BE2C (cell line): Measurements from ENCODE around the gene KAT7.

Source experiments
- DNase-seq: peaks from one replicate; pipeline ENCODE4 v3.0.0-alpha.2; 2020
- H3K27me3 ChIP-seq: fragments of 250-450 bp; sonication (Bioruptor Pico); 2 replicates; pipeline ENCODE4 v1.5.1; 2020; ENCODE audit warnings: mild to moderate bottlenecking
- H3K36me3 ChIP-seq: fragments of 250-450 bp; sonication (Bioruptor Pico); 2 replicates; pipeline ENCODE4 v1.5.1; 2020; ENCODE audit warnings: mild to moderate bottlenecking
- H3K4me1 ChIP-seq: fragments of 250-450 bp; sonication (Bioruptor Pico); 2 replicates; pipeline ENCODE4 v1.5.1; 2020
- H3K4me3 ChIP-seq: 2 replicates; pipeline ENCODE4 v1.5.1; 2011; ENCODE audit warnings: low read depth, low read length
- H3K9me3 ChIP-seq: fragments of 250-450 bp; sonication (Bioruptor Pico); 2 replicates; pipeline ENCODE4 v1.5.1; 2020
- CTCF ChIP-seq: IDR thresholded peaks from 2 replicates; pipeline ENCODE4 v1.5.1; 2012; ENCODE audit warnings: mild to moderate bottlenecking, low read depth, low read length

Gene KAT7

DNA sequence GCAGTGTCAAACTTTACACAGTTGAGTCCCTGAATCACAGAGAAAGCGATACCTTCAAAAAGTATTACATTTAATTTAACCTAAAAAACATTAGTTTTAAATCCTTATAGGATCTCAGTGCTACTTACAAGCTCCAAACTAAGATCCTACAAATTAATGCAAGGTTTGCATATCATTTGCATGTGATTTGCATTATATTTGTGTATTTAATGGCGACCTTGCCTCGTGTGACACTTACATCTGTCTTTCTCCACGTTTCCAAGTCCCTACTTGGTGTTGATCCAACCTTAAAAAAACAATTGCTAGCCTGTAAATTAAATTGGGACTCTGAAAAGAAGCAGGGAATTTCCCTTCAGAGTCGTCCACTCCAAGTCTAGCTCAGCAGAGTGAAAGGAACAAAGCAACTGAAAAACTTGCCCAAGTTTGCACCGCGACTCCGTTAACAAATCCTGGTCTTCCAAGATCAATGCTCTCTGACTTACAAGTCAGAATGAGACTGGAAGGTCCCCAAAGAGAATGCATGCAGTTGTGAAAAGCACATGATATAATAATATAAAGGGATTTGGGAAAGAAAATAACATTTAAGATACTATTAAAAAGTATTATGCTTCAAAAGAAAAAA, 23.8 kb upstream of the KAT7 start:
- Histone ChIP-seq H3K9me3 (no peaks in the 10 kb centered on the region), H3K4me1 (no peaks in the 10 kb centered on the region), H3K4me3 (no peak overlapping the region), H3K36me3 (no peaks in the 10 kb centered on the region), H3K27me3 (no peaks in the 10 kb centered on the region; the same call in 1 of the 2 replicates)
- no peak for DNase-seq
- no peak for TF ChIP-seq CTCF

- Histone ChIP-seq H3K36me3 (no peaks in the 10 kb centered on the region), H3K4me3 (no peak overlapping the region), H3K9me3 (no peaks in the 10 kb centered on the region), H3K27me3 (no peaks in the 10 kb centered on the region; the same call in 1 of the 2 replicates), H3K4me1 (no peaks in the 10 kb centered on the region)
- no peak for TF ChIP-seq CTCF
- no peak for DNase-seq
Measured at GRCh38 chr17:49766918-49767530, 21.5 kb upstream of the KAT7 start.

- no peak for DNase-seq
- Histone ChIP-seq H3K4me3 (no peak overlapping the region), H3K36me3 (no peaks in the 10 kb centered on the region), H3K27me3 (peaks cover 27% of the 10 kb centered on the region), H3K4me1 (no peaks in the 10 kb centered on the region), H3K9me3 (no peaks in the 10 kb centered on the region)
- no peak for TF ChIP-seq CTCF
Measured at GRCh38 chr17:49775546-49776260, 12.8 kb upstream of the KAT7 start.

- Histone ChIP-seq H3K4me3 (no peak overlapping the region), H3K4me1 (no peaks in the 10 kb centered on the region), H3K27me3 (peaks cover 27% of the 10 kb centered on the region), H3K9me3 (no peaks in the 10 kb centered on the region), H3K36me3 (no peaks in the 10 kb centered on the region)
- DNase-seq: no peak
- TF ChIP-seq CTCF: no peak
Measured at GRCh38 chr17:49776551-49777300, 11.8 kb upstream of the KAT7 start.

DNA sequence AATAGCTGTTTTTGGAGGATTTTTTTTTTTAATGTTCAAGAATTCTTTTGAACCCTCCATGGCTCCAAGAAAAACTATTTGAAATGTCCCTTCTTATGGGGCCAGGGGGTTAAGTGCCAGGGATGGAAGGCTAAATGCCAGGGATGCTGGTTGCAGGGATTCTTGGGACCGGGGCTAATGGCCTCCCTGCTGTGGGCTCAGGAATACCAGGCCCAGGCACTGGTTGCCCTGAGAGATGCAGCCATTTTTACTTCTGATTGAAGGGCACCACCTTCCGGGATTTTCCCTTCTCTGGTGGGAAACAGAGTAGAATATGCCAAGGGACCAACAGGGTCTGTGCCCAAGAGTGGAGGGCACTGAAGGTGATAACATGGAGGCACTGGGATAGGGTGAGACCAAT, 10.9 kb upstream of the KAT7 start:
- DNase-seq: no peak
- TF ChIP-seq CTCF: no peak
- no peaks in the 10 kb centered on the region for H3K9me3 ChIP-seq
- no peak overlapping the region for H3K4me3 ChIP-seq
- no peaks in the 10 kb centered on the region for H3K4me1 ChIP-seq
- H3K36me3 ChIP-seq: no peaks in the 10 kb centered on the region
- H3K27me3 ChIP-seq: peaks cover 25% of the 10 kb centered on the region
